AG20443 (cell line): ENCODE results near the gene MLPH.

Source experiments
- DNase-seq: peaks from one replicate; pipeline ENCODE4 v3.0.0; 2012; ENCODE audit warnings: low spot score, mixed read lengths

Gene MLPH

GRCh38 chr2:237568121-237568660, 81.1 kb downstream of the MLPH start:
- no peak for DNase-seq

- DNase-seq = no peak
Observed at GRCh38 chr2:237569041-237569440, 82.0 kb downstream of the MLPH start.

- no peak for DNase-seq
Observed at GRCh38 chr2:237569896-237570295, 82.8 kb downstream of the MLPH start.

- no peak for DNase-seq
Observed at GRCh38 chr2:237570776-237571335, 83.8 kb downstream of the MLPH start.

- no peak for DNase-seq
Observed at GRCh38 chr2:237571551-237571950, 84.5 kb downstream of the MLPH start.

GRCh38 chr2:237572021-237572741, 85.1 kb downstream of the MLPH start:
- DNase-seq = peak; percentile 98

- no peak for DNase-seq
Observed at GRCh38 chr2:237572742-237573101, 85.7 kb downstream of the MLPH start.

GRCh38 chr2:237573721-237574415, 86.8 kb downstream of the MLPH start:
- no peak for DNase-seq

GRCh38 chr2:237574467-237574866, 87.4 kb downstream of the MLPH start:
- no peak for DNase-seq

- no peak for DNase-seq
Observed at GRCh38 chr2:237574894-237575868, 88.1 kb downstream of the MLPH start.

- DNase-seq = no peak
Observed at GRCh38 chr2:237575869-237576862, 89.1 kb downstream of the MLPH start.

- no peak for DNase-seq
Observed at GRCh38 chr2:237576974-237577373, 89.9 kb downstream of the MLPH start.

GRCh38 chr2:237577458-237577857, 90.4 kb downstream of the MLPH start:
- no peak for DNase-seq

- no peak for DNase-seq
Observed at GRCh38 chr2:237577956-237578870, 91.2 kb downstream of the MLPH start.

- DNase-seq = no peak
Observed at GRCh38 chr2:237581326-237581725, 94.3 kb downstream of the MLPH start.

GRCh38 chr2:237581751-237582746, 95.0 kb downstream of the MLPH start:
- peak; percentile 86 for DNase-seq

GRCh38 chr2:237583385-237584295, 96.6 kb downstream of the MLPH start:
- DNase-seq = no peak
